HepG2 (cell line): Measurements from ENCODE around the gene VEZT. TPM values are rescaled to one million over a fixed set of nuclear protein-coding genes. Genes with fewer than 3 reads are reported as not detected.

ENCODE experiments used
- ATAC-seq: fragments of 200-7000 bp; cut with Tn5 transposase; 3 replicates; pipeline ENCODE4 v1.9.1; 2020; ENCODE audit warnings: mild to moderate bottlenecking, moderate library complexity
- BruUV-seq: library from RNA; stranded (reverse); fragments of 400-500 nt; replicated peaks from 2 replicates; lab custom pipeline; 2021; lab: Mats Ljungman, UMichigan
- CTCF ChIA-PET: fragments of 300-600 bp; formaldehyde crosslinking; extraction: SDS; loops from one replicate; lab custom pipeline; 2021; ENCODE audit warnings: low total read pairs, inconsistent platforms, low intra/inter-chr PET ratio; lab: Yijun Ruan, JAX
- POLR2A ChIA-PET: fragments of 350-600 bp; sonication (Branson Sonifier 250); formaldehyde crosslinking; loops from one replicate; lab custom pipeline; 2020; ENCODE audit warnings: antibody characterized with exemption, inconsistent platforms; lab: Yijun Ruan, JAX
- DNase-seq: peaks from one replicate; pipeline ENCODE4 v3.0.0-alpha.2; 2015; ENCODE audit warnings: low spot score
- FAIRE-seq: peaks from 3 replicates; lab custom pipeline; 2011; peaks lifted over from hg19 to GRCh38; lab: Jason Lieb, UNC
- H2AFZ ChIP-seq: one replicate; pipeline ENCODE4 v1.6.1; 2011; ENCODE audit warnings: low read length, inconsistent platforms
- H3K27ac ChIP-seq: fragments of 300-600 bp; 3 replicates; pipeline ENCODE4 v1.8.0; 2011; ENCODE audit warnings: mixed run types, mild to moderate bottlenecking, mixed read lengths, low read length, inconsistent platforms; ENCODE audit not compliant: insufficient read depth; ENCODE audit errors: extremely low read length
- H3K27me3 ChIP-seq, 2 experiments: fragments of 200-600 bp in 1 of 2; 2 replicates in 1 of 2; 3 replicates in 1 of 2; pipeline versions ENCODE4 v1.6.0 to v1.8.0; 2011; ENCODE audit warnings: low read length in 2 of 2, mild to moderate bottlenecking in 2 of 2, moderate library complexity in 2 of 2, inconsistent platforms in 1 of 2; ENCODE audit not compliant: insufficient read depth in 2 of 2, control insufficient read depth in 1 of 2
- H3K36me3 ChIP-seq, 2 experiments: fragments of 200-600 bp in 1 of 2; replicated peaks in 1 of 2; 2 replicates in 1 of 2; 3 replicates in 1 of 2; pipeline versions ENCODE4 v1.5.1 to v1.8.0; 2011; ENCODE audit warnings: low read length in 2 of 2, inconsistent platforms in 1 of 2; ENCODE audit not compliant: insufficient read depth in 2 of 2, control insufficient read depth in 1 of 2
- H3K4me1 ChIP-seq: 2 replicates; pipeline ENCODE4 v1.5.1; 2012; ENCODE audit warnings: low read length, inconsistent platforms; ENCODE audit not compliant: insufficient read depth
- H3K4me2 ChIP-seq: 2 replicates; pipeline ENCODE4 v1.6.0; 2011; ENCODE audit warnings: low read depth, low read length, inconsistent platforms
- H3K4me3 ChIP-seq, 3 experiments: fragments of 200-600 bp in 1 of 3; sonication (generic), shearing (Covaris generic) in 1 of 3; replicated peaks in 1 of 3; 2 replicates each; pipeline ENCODE4 v1.5.1; 2011 to 2016; ENCODE audit warnings: low read length in 3 of 3, inconsistent platforms in 2 of 3, low read depth in 2 of 3, mild to moderate bottlenecking in 2 of 3, control low read depth in 1 of 3, mixed read lengths in 1 of 3; ENCODE audit not compliant: insufficient read depth in 1 of 3
- H3K79me2 ChIP-seq: one replicate; pipeline ENCODE4 v1.6.1; 2011; ENCODE audit warnings: low read length, inconsistent platforms; ENCODE audit not compliant: insufficient read depth
- H3K9ac ChIP-seq: 2 replicates; pipeline ENCODE4 v1.6.0; 2011; ENCODE audit warnings: mild to moderate bottlenecking, low read depth, low read length, inconsistent platforms; ENCODE audit not compliant: insufficient read depth
- H3K9me3 ChIP-seq: 2 replicates; pipeline ENCODE4 v1.5.1; 2012; ENCODE audit warnings: mild to moderate bottlenecking, low read length
- H4K20me1 ChIP-seq: 2 replicates; pipeline ENCODE4 v1.6.0; 2011; ENCODE audit warnings: inconsistent platforms, mild to moderate bottlenecking, low read length, moderate library complexity; ENCODE audit not compliant: insufficient read depth
- FLYWCH1 ChIP-seq: sonication (generic); formaldehyde crosslinking; IDR thresholded peaks from 2 replicates; pipeline ENCODE4 v1.8.1; 2023; ENCODE audit warnings: mild to moderate bottlenecking, missing genetic modification reagents
- KAT8 ChIP-seq: IDR thresholded peaks from 2 replicates; pipeline ENCODE4 v1.6.1; 2016; ENCODE audit warnings: missing genetic modification reagents, missing compliant biosample characterization
- MIER3 ChIP-seq: IDR thresholded peaks from 2 replicates; pipeline ENCODE4 v1.6.1; 2016; ENCODE audit warnings: missing compliant biosample characterization, borderline replicate concordance
- TAF1 ChIP-seq: sonication (generic); formaldehyde crosslinking; IDR thresholded peaks from 2 replicates; pipeline ENCODE4 v1.4.0; 2020; ENCODE audit warnings: missing genetic modification reagents
- TEAD3 ChIP-seq: optimal IDR thresholded peaks from 2 replicates; pipeline ENCODE3; 2016; ENCODE audit warnings: borderline replicate concordance
- TGIF2 ChIP-seq: IDR thresholded peaks from 2 replicates; pipeline ENCODE4 v1.6.1; 2016; ENCODE audit warnings: control low read depth, missing compliant biosample characterization
- ZNF224 ChIP-seq: sonication (generic); formaldehyde crosslinking; IDR thresholded peaks from 2 replicates; pipeline ENCODE4 v1.5.0; 2020; ENCODE audit warnings: mild to moderate bottlenecking, missing genetic modification reagents
- ZNF225 ChIP-seq: sonication (generic); formaldehyde crosslinking; IDR thresholded peaks from 2 replicates; pipeline ENCODE4 v1.4.0; 2020; ENCODE audit warnings: mild to moderate bottlenecking, missing genetic modification reagents
- ZNF253 ChIP-seq: sonication (generic); formaldehyde crosslinking; IDR thresholded peaks from 2 replicates; pipeline ENCODE4 v1.8.0; 2022; ENCODE audit warnings: mild to moderate bottlenecking, missing genetic modification reagents, borderline replicate concordance
- ZNF703 ChIP-seq: sonication (generic); formaldehyde crosslinking; IDR thresholded peaks from 2 replicates; pipeline ENCODE4 v1.5.1; 2020; ENCODE audit warnings: missing genetic modification reagents, mild to moderate bottlenecking, moderate library complexity, borderline replicate concordance
- WGBS: methylation state at CpG from one replicate; pipeline ENCODE4 v1.1.6; 2017; ENCODE audit warnings: low lambda C conversion rate; 5-methylcytosine and 5-hydroxymethylcytosine counted together
- in situ Hi-C: cut with HindIII; loops from 2 replicates; pipeline ENCODE4 v1.10.0; 2017; ENCODE audit warnings: low pct_unique_long_range_greater_than_20kb; ENCODE audit not compliant: extremely low pct_ligation_motif_present
- intact Hi-C: fragments of 100-400 bp; cut with micrococcal nuclease; formaldehyde crosslinking; loops from one replicate; pipeline ENCODE4 v1.10.0; 2022; ENCODE audit not compliant: unreplicated experiment
- polyA plus RNA-seq, 8 experiments: library from polyadenylated mRNA; depleted of rRNA in 3 of 8; stranded (reverse) in 7 of 8; unstranded in 1 of 8; fragments of >200 nt; fragmentation: Illumina TruSeq in 4 of 8; extraction: Trizol in 4 of 8; gene quantifications; 2 replicates each; pipeline versions ENCODE4 v1.2.1 to v1.2.3, GENCODE V29; 2011 to 2016; ENCODE audit warnings: low read depth in 4 of 8, missing spikeins in 1 of 8, mixed read lengths in 1 of 8; ENCODE audit not compliant: insufficient read depth in 1 of 8
- total RNA-seq, 5 experiments: library from RNA; depleted of rRNA; stranded (reverse); fragments of >200 nt; fragmentation: Illumina TruSeq; extraction: Trizol; gene quantifications; 2 replicates each; pipeline ENCODE4 v1.2.3, GENCODE V29; 2016; ENCODE audit warnings: low read depth in 1 of 5
- TF ChIP-seq, protein P1 (sequence below): sonication (generic); formaldehyde crosslinking; conservative IDR thresholded peaks from 2 replicates; pipeline ENCODE4 v1.4.0; 2020; ENCODE audit warnings: mild to moderate bottlenecking, missing genetic modification reagents, moderate library complexity
- TF ChIP-seq, protein P2 (sequence below): sonication (generic); formaldehyde crosslinking; IDR thresholded peaks from 2 replicates; pipeline ENCODE4 v1.4.0; 2020; ENCODE audit warnings: missing genetic modification reagents
- TF ChIP-seq, protein P3 (sequence below): sonication (generic); formaldehyde crosslinking; IDR thresholded peaks from 2 replicates; pipeline ENCODE4 v1.4.0; 2020; ENCODE audit warnings: missing genetic modification reagents, borderline replicate concordance
- TF ChIP-seq, protein P4 (sequence below): sonication (generic); formaldehyde crosslinking; IDR thresholded peaks from 2 replicates; pipeline ENCODE4 v1.9.0; 2021; ENCODE audit warnings: missing genetic modification reagents, borderline replicate concordance

VEZT gene
- total and polyA plus RNA-seq, 2 of the 13 experiments (the other 11 are each of a cell fraction or from before 2014, with no cell fraction given): 35.5 to 51.6 TPM

DNA sequence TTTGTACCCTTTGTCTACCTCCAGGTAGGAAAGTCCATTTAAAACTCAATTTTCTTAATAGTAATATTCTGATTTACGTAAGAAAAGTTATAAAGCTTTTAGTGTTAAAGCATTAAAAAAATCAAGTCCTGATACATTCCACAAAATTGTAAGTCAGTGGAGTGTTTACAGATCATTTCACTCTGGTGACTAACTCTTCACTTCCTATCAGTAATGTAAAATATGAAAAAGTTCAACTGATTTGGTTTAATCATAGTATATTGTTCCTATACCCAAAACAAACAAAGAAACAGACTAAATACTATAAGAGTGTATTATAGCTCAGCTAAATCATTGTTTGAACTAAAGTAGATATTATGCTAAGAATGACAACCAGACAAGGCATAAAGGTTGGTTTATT lies 85.9 kb downstream of the VEZT start:
- Histone ChIP-seq H3K27ac (no peak overlapping the region), H3K36me3 (peaks cover 6 to 8% of the 10 kb centered on the region in 2 experiments; a peak in 4 of 5 replicates), H2AFZ (no peak overlapping the region), H3K9me3 (no peaks in the 10 kb centered on the region), H3K4me3 (no peak overlapping the region), H3K4me1 (peaks cover 8% of the 10 kb centered on the region), H3K27me3 (no peaks in the 10 kb centered on the region), H3K4me2 (no peak overlapping the region), H3K79me2 (no peaks in the 10 kb centered on the region), H4K20me1 (no peaks in the 10 kb centered on the region), H3K9ac (no peak overlapping the region)
- FAIRE-seq: no peak
- intact Hi-C loops: no loop called here
- in situ Hi-C loops: no loop called here
- no TSS peak for BruUV-seq
- ATAC-seq: no peak
- WGBS: 98% methylated on average over 1 of the region's 1 CpG
- CTCF ChIA-PET: no interaction called here
- no peak for DNase-seq
- POLR2A ChIA-PET: no interaction called here
- TF ChIP-seq TAF1: no peak
- no peak for TF ChIP-seq ZNF703 (CRISPR knock-in tag)
- TF ChIP-seq ZNF224 (CRISPR knock-in tag): no peak
- no peak for TF ChIP-seq ZNF225 (CRISPR knock-in tag)
- TF ChIP-seq ZNF253 (CRISPR knock-in tag): no peak
- no peak for TF ChIP-seq TEAD3 (CRISPR knock-in tag)
- no peak for TF ChIP-seq FLYWCH1 (CRISPR knock-in tag)
- TF ChIP-seq, protein P1, sequence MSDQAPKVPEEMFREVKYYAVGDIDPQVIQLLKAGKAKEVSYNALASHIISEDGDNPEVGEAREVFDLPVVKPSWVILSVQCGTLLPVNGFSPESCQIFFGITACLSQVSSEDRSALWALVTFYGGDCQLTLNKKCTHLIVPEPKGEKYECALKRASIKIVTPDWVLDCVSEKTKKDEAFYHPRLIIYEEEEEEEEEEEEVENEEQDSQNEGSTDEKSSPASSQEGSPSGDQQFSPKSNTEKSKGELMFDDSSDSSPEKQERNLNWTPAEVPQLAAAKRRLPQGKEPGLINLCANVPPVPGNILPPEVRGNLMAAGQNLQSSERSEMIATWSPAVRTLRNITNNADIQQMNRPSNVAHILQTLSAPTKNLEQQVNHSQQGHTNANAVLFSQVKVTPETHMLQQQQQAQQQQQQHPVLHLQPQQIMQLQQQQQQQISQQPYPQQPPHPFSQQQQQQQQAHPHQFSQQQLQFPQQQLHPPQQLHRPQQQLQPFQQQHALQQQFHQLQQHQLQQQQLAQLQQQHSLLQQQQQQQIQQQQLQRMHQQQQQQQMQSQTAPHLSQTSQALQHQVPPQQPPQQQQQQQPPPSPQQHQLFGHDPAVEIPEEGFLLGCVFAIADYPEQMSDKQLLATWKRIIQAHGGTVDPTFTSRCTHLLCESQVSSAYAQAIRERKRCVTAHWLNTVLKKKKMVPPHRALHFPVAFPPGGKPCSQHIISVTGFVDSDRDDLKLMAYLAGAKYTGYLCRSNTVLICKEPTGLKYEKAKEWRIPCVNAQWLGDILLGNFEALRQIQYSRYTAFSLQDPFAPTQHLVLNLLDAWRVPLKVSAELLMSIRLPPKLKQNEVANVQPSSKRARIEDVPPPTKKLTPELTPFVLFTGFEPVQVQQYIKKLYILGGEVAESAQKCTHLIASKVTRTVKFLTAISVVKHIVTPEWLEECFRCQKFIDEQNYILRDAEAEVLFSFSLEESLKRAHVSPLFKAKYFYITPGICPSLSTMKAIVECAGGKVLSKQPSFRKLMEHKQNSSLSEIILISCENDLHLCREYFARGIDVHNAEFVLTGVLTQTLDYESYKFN (CRISPR knock-in tag): no peak
- TF ChIP-seq TGIF2 (CRISPR knock-in tag): no peak
- no peak for TF ChIP-seq MIER3
- TF ChIP-seq, protein P2, sequence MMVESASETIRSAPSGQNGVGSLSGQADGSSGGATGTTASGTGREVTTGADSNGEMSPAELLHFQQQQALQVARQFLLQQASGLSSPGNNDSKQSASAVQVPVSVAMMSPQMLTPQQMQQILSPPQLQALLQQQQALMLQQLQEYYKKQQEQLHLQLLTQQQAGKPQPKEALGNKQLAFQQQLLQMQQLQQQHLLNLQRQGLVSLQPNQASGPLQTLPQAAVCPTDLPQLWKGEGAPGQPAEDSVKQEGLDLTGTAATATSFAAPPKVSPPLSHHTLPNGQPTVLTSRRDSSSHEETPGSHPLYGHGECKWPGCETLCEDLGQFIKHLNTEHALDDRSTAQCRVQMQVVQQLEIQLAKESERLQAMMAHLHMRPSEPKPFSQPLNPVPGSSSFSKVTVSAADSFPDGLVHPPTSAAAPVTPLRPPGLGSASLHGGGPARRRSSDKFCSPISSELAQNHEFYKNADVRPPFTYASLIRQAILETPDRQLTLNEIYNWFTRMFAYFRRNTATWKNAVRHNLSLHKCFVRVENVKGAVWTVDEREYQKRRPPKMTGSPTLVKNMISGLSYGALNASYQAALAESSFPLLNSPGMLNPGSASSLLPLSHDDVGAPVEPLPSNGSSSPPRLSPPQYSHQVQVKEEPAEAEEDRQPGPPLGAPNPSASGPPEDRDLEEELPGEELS: no peak
- TF ChIP-seq, protein P3, sequence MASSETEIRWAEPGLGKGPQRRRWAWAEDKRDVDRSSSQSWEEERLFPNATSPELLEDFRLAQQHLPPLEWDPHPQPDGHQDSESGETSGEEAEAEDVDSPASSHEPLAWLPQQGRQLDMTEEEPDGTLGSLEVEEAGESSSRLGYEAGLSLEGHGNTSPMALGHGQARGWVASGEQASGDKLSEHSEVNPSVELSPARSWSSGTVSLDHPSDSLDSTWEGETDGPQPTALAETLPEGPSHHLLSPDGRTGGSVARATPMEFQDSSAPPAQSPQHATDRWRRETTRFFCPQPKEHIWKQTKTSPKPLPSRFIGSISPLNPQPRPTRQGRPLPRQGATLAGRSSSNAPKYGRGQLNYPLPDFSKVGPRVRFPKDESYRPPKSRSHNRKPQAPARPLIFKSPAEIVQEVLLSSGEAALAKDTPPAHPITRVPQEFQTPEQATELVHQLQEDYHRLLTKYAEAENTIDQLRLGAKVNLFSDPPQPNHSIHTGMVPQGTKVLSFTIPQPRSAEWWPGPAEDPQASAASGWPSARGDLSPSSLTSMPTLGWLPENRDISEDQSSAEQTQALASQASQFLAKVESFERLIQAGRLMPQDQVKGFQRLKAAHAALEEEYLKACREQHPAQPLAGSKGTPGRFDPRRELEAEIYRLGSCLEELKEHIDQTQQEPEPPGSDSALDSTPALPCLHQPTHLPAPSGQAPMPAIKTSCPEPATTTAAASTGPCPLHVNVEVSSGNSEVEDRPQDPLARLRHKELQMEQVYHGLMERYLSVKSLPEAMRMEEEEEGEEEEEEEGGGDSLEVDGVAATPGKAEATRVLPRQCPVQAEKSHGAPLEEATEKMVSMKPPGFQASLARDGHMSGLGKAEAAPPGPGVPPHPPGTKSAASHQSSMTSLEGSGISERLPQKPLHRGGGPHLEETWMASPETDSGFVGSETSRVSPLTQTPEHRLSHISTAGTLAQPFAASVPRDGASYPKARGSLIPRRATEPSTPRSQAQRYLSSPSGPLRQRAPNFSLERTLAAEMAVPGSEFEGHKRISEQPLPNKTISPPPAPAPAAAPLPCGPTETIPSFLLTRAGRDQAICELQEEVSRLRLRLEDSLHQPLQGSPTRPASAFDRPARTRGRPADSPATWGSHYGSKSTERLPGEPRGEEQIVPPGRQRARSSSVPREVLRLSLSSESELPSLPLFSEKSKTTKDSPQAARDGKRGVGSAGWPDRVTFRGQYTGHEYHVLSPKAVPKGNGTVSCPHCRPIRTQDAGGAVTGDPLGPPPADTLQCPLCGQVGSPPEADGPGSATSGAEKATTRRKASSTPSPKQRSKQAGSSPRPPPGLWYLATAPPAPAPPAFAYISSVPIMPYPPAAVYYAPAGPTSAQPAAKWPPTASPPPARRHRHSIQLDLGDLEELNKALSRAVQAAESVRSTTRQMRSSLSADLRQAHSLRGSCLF (CRISPR knock-in tag): no peak
- TF ChIP-seq, protein P4, sequence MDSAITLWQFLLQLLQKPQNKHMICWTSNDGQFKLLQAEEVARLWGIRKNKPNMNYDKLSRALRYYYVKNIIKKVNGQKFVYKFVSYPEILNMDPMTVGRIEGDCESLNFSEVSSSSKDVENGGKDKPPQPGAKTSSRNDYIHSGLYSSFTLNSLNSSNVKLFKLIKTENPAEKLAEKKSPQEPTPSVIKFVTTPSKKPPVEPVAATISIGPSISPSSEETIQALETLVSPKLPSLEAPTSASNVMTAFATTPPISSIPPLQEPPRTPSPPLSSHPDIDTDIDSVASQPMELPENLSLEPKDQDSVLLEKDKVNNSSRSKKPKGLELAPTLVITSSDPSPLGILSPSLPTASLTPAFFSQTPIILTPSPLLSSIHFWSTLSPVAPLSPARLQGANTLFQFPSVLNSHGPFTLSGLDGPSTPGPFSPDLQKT: no peak
- no peak for TF ChIP-seq KAT8 (CRISPR knock-in tag)
